Retinal pigment epithelial cell (primary cell): ENCODE results near the gene ZSWIM8.

Experiments used
- DNase-seq: peaks from one replicate; pipeline ENCODE4 v3.0.0-alpha.2; 2010; ENCODE audit warnings: low read depth
- H3K4me3 ChIP-seq: 2 replicates; pipeline ENCODE4 v1.5.1; 2011; ENCODE audit warnings: mild to moderate bottlenecking, low read length, control low read depth, moderate library complexity
- TF ChIP-seq, protein P1 (sequence below): conservative IDR thresholded peaks from 2 replicates; pipeline ENCODE4 v1.5.1; 2011; ENCODE audit warnings: low read depth, low read length, control low read depth, inconsistent platforms

The ZSWIM8 gene

DNA sequence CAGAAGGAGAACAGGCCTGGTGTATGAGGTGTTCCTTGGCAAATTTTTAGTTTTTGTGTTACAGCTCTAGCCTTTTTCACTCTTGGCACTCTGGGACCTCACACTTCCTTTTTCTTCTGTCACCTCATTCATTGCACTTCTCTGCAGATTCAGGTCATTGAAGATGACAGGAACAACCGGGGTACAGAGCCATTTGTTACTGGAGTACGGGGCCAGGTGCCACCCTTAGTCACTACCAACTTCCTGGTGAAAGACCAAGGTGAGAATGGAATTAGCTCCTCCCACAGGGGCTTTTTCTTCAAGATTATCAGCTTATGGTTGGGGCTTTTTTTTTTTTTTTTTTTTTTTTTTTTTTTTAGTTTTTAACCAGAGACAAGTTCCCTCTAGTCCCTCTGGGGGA lies 22.1 kb upstream of the ZSWIM8 start:
- no peak overlapping the region for H3K4me3 ChIP-seq
- TF ChIP-seq, protein P1, sequence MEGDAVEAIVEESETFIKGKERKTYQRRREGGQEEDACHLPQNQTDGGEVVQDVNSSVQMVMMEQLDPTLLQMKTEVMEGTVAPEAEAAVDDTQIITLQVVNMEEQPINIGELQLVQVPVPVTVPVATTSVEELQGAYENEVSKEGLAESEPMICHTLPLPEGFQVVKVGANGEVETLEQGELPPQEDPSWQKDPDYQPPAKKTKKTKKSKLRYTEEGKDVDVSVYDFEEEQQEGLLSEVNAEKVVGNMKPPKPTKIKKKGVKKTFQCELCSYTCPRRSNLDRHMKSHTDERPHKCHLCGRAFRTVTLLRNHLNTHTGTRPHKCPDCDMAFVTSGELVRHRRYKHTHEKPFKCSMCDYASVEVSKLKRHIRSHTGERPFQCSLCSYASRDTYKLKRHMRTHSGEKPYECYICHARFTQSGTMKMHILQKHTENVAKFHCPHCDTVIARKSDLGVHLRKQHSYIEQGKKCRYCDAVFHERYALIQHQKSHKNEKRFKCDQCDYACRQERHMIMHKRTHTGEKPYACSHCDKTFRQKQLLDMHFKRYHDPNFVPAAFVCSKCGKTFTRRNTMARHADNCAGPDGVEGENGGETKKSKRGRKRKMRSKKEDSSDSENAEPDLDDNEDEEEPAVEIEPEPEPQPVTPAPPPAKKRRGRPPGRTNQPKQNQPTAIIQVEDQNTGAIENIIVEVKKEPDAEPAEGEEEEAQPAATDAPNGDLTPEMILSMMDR = no peak
- DNase-seq = no peak

DNA sequence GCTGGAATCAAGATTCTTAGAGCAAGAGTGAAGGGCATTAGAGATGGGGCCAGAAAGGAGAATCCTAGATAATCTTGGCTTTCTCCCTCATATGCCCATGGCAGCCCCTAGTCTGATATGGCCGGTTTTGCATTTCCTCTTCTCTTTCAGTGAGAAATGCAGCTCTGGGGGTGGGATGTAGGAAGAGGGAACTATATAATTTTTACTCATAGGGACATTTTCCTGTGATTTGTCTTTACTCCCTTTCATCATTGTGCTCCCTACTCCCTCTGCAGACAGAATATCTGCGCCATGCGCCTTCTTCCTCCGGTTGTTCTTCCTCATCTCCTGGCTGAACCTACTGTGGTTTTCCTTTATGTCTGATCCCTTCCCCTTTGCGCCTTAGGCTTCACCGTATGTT lies 20.3 kb upstream of the ZSWIM8 start:
- DNase-seq = no peak
- H3K4me3 ChIP-seq = no peak overlapping the region
- TF ChIP-seq, protein P1 = no peak

DNA sequence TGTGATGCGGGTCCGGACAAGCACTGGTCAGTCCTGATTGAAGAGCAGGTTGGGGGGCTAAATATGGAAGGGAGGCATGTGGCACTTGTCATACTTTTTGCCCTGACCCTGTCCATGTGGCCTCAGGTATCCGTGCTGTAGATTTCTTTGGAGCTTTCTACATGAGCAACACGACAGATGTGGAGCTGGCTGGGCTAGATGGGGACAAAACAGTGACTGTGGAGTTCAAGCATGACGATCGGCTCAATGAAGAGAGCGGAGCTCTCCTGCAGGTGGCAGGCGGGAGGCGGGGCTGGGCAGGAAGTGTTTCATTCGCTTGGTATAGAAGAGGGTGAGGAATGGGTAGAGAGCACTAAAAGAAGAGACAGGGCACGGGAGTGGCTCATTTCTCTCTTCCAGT lies 16.5 kb upstream of the ZSWIM8 start:
- DNase-seq = no peak
- TF ChIP-seq, protein P1 = no peak
- no peak overlapping the region for H3K4me3 ChIP-seq

DNA sequence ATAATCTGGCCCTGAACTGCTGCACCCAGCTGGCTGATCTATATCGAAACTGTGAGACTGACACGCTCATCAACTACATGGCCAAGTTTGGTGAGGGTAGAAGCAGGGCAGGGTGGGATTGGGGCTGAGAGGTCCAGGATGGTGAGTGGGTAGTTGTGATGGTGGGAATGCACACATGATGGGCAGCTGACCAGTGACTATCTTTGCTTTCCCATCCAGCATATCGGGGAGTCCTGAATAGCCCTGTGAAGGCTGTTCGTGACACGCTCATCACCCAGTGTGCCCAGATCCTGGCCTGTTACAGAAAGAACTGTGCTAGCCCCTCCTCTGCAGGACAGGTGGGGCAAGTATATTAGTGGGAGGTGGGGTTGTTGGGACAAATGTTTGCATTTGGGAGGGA lies 16.0 kb upstream of the ZSWIM8 start:
- TF ChIP-seq, protein P1 = no peak
- DNase-seq = no peak
- no peak overlapping the region for H3K4me3 ChIP-seq

DNA sequence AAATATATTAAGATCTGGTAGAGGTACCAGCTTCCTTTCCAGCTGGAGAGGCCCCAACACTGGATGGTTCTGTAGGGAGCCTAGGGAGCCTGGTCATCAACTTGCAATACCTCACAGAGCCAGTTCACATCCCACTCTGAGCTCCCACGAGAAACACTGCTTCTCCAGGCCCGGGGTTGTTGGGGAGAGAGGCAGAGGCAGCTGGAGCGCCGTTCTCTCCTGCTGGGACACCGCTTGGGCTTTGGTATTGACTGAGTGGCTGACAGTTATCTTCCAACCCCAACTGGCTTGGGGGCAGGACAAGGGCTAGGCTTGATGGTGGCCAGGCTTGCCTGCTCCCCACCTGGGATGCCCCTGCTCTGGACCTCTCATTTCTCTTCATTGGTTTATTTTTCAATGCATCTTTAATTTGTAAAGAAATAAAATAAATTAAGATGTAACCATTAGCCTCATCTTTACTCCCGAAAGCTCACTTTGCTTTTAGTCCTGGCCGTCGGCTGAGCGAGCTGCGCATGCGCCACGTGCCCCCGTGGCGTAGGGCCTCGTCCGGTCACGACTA lies 13.6 kb upstream of the ZSWIM8 start:
- peak overlapping the region; percentile 84 for H3K4me3 ChIP-seq
- DNase-seq = no peak
- TF ChIP-seq, protein P1 = no peak

DNA sequence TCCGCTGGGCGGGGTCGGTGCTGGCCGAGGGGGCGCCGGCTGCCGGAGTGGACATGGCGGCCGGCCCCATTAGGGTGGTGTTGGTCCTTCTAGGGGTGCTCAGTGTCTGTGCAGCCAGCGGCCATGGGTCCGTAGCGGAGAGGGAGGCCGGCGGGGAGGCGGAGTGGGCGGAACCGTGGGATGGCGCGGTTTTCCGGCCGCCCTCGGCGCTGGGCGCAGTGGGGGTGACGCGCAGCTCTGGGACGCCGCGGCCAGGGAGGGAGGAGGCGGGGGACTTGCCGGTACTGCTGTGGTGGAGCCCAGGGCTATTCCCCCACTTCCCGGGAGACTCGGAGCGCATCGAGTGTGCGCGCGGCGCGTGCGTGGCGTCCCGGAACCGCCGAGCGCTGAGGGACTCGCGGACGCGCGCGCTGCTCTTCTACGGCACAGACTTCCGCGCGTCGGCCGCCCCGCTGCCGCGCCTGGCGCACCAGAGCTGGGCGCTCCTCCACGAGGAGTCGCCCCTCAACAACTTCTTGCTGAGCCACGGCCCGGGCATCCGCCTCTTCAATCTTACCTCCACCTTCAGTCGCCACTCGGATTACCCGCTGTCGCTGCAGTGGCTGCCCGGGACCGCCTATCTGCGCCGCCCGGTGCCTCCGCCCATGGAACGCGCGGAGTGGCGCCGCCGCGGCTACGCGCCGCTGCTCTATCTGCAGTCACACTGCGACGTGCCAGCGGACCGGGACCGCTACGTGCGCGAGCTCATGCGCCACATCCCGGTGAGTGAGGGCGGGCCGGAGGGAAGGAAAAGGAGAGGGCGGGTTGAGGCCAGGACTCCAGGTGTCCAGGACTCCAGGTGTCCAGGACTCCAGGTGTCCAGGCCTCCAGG lies 12.9 kb upstream of the ZSWIM8 start:
- TF ChIP-seq, protein P1 = no peak
- H3K4me3 ChIP-seq = peak overlapping the region; percentile 84
- no peak for DNase-seq
